VCaP (cell line): ENCODE measurements around the gene PLGRKT.

Source experiments
- H3K27ac ChIP-seq: fragments of 450-650 bp; 2 replicates; pipeline ENCODE4 v1.5.1; 2017
- TF ChIP-seq, protein P1 (sequence below): fragments of 450-650 bp; conservative IDR thresholded peaks from 2 replicates; pipeline ENCODE4 v1.5.1; 2017; ENCODE audit warnings: mild to moderate bottlenecking, moderate library complexity

PLGRKT gene, protein sequence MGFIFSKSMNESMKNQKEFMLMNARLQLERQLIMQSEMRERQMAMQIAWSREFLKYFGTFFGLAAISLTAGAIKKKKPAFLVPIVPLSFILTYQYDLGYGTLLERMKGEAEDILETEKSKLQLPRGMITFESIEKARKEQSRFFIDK

GRCh38 chr9:5437254-5438216 lies at the start of gene PLGRKT:
Gene PLGRKT (minus strand): TSS chr9:5437925. CDS start chr9:5431977, 5,948 bp downstream.
- H3K27ac ChIP-seq: peak within 1 kb of the TSS; percentile 90
- TF ChIP-seq, protein P1, sequence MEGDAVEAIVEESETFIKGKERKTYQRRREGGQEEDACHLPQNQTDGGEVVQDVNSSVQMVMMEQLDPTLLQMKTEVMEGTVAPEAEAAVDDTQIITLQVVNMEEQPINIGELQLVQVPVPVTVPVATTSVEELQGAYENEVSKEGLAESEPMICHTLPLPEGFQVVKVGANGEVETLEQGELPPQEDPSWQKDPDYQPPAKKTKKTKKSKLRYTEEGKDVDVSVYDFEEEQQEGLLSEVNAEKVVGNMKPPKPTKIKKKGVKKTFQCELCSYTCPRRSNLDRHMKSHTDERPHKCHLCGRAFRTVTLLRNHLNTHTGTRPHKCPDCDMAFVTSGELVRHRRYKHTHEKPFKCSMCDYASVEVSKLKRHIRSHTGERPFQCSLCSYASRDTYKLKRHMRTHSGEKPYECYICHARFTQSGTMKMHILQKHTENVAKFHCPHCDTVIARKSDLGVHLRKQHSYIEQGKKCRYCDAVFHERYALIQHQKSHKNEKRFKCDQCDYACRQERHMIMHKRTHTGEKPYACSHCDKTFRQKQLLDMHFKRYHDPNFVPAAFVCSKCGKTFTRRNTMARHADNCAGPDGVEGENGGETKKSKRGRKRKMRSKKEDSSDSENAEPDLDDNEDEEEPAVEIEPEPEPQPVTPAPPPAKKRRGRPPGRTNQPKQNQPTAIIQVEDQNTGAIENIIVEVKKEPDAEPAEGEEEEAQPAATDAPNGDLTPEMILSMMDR: peak; percentile 42

DNA sequence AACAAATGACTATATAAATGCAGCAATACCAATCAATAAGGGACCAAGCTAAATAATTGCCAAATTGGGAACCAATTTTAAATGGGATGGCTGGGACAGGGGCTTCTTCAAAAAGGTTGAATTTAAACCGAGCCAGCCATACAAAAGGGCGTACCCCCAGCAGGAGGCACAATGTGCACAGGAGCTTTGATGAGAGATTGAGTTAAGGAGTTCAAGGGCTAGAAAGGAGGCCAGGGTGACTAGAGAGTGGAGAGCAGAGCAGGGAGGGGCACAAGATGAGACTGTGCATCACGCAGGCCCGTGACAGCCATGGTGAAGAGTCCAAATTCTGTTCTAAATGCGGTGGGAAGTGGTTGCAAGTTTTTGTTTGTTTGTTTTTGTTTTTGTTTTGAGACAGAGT lies 49.3 kb upstream of the PLGRKT start:
- H3K27ac ChIP-seq: no peak overlapping the region
- TF ChIP-seq, protein P1: no peak

DNA sequence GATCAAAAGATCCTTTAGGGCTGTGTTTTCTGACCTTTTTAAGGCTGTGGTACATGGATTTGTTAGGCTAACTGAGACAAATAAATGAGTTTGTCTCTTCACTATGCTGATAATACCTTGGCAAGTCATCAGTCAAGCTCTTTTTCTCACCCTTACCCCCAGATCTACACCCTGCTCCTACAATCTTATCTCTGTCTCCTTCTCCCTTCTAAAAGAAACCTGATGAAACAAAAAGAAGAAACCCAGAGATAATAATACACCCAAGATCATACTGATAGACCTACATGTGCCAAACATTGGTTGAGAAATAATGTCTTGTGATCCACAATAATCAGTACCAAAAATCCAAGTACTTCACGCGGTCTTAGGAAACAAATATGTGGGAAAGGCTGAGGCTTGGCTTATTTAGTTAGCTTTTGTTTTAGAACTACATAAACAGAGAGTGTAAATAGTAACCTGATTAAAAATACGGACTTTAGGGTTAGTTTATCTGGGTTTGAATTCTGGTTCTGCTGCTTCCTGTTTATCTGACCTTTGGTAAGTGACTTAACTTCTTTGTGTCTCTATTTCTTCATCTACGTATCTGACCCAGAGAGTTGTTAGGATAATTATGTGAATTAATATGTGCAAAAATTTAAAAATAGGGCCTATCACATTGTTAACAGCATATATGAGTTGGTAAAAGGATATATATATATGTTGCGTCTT lies 47.8 kb upstream of the PLGRKT start:
- TF ChIP-seq, protein P1: no peak
- no peak overlapping the region for H3K27ac ChIP-seq

GRCh38 chr9:5483306-5483705 lies 45.6 kb upstream of the PLGRKT start:
- TF ChIP-seq, protein P1: no peak

GRCh38 chr9:5482194-5482593 lies 44.5 kb upstream of the PLGRKT start:
- TF ChIP-seq, protein P1: no peak
- H3K27ac ChIP-seq: no peak overlapping the region

More at GRCh38 chr9:5483306-5483705, 45.6 kb upstream of the PLGRKT start:
- no peak overlapping the region for H3K27ac ChIP-seq

DNA sequence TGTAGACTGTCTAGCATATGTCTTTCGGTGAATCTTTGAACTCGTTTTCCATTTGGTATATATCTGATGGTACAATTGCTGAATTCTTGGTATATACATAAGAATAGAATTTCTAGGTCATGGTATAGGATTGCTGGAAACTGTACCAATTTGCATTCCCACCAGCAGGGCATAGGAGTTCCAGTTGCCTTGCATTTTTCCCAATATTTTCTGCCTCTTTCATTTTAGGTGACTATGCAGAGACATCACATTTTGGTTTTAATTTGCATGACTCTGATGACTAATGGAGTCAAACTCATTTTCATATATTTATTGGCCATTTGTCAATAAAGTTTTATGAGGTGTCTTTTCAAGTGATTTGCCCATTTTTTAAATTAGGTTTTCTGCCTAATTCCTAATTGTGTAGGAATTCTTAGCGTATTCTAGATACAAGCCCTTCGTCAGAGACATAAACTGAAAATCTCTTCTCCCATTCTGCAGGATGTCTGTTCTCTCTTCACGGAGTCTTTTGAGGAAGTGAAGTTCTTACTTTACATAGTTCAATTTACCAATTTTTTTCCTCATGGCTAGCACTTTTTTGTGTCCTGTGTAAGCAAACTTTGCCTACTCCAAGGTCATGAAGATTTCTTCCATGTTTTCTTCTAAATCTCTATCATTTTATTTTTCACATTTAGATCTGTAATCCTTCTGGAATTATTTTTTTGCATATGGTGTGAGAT lies 43.8 kb upstream of the PLGRKT start:
- no peak overlapping the region for H3K27ac ChIP-seq
- TF ChIP-seq, protein P1: no peak
